Colonic mucosa (tissue), 4 donors: ENCODE measurements around the gene CMYA5. TPM values are rescaled to one million over a fixed set of nuclear protein-coding genes. Genes with fewer than 3 reads are reported as not detected.

Experiments
- DNase-seq: peaks from one replicate; pipeline ENCODE4 v3.0.0-alpha.2; 2020
- H3K27ac ChIP-seq: fragments of 200-600 bp; one replicate; pipeline ENCODE4 v1.8.0; 2021
- H3K27me3 ChIP-seq: fragments of 200-600 bp; one replicate; pipeline ENCODE4 v1.8.0; 2021
- H3K36me3 ChIP-seq: fragments of 200-600 bp; one replicate; pipeline ENCODE4 v1.8.0; 2021
- H3K4me1 ChIP-seq: fragments of 200-600 bp; one replicate; pipeline ENCODE4 v1.8.0; 2021; ENCODE audit warnings: mild to moderate bottlenecking
- H3K4me3 ChIP-seq: fragments of 200-600 bp; one replicate; pipeline ENCODE4 v1.8.0; 2021
- H3K9ac ChIP-seq, 2 donors: one replicate each; pipeline ENCODE4 v1.7.0; 2013; ENCODE audit warnings: control low read depth in 2 of 2, low read depth in 2 of 2, low read length in 2 of 2
- H3K9me3 ChIP-seq: fragments of 200-600 bp; one replicate; pipeline ENCODE4 v1.8.0; 2021
- intact Hi-C: fragments of 100-400 bp; cut with DNase I; formaldehyde crosslinking; loops from one replicate; pipeline ENCODE4 v1.14.1; 2022
- total RNA-seq, 2 donors: library from RNA; stranded (reverse); fragmentation: NEBNext Ultra II Directional in 1 of 2; extraction: Animal tissue kit (Norgen Biotek cat#: 25700) in 1 of 2; gene quantifications; one replicate each; pipeline ENCODE4 v1.2.1, GENCODE V29; 2021
- TF ChIP-seq, protein P1 (sequence below): fragments of 200-600 bp; IDR thresholded peaks from one replicate; pipeline ENCODE4 v1.8.0; 2022; ENCODE audit warnings: antibody characterized with exemption, mild to moderate bottlenecking
- donor health status: healthy.
- donor health status: DM: no; HTN: no; CAD: no.
- donor health status: DM: no; HTN: no; CAD: no.

The CMYA5 gene
- total RNA-seq, 2 donors from 2014 or later = 0.30 to 0.66 TPM

DNA sequence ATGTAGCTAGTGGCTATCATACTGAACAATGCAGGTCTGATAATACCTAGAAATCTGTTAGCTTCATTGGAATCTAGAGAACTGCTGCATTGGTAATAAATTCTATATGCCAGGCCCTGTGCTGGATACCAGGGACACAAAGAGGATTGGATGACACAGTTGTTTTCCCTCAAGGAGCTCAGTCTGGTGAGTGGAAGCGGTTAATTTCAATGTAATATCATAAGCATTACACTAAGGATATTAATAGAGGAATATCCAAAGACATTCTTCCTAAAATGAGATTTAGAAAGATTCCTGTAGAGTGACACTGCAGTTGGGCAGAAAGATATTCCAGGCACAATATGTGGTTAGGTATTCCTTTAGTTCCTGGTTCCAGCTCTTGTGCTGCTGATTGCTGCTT, 5.9 kb downstream of the CMYA5 start:
- H3K36me3 ChIP-seq = no peaks in the 10 kb centered on the region
- no peaks in the 10 kb centered on the region for H3K9me3 ChIP-seq
- no peaks in the 10 kb centered on the region for H3K4me1 ChIP-seq
- H3K9ac ChIP-seq = no peak overlapping the region
- DNase-seq = no peak
- no peak overlapping the region for H3K27ac ChIP-seq
- H3K4me3 ChIP-seq = no peak overlapping the region
- TF ChIP-seq, protein P1, sequence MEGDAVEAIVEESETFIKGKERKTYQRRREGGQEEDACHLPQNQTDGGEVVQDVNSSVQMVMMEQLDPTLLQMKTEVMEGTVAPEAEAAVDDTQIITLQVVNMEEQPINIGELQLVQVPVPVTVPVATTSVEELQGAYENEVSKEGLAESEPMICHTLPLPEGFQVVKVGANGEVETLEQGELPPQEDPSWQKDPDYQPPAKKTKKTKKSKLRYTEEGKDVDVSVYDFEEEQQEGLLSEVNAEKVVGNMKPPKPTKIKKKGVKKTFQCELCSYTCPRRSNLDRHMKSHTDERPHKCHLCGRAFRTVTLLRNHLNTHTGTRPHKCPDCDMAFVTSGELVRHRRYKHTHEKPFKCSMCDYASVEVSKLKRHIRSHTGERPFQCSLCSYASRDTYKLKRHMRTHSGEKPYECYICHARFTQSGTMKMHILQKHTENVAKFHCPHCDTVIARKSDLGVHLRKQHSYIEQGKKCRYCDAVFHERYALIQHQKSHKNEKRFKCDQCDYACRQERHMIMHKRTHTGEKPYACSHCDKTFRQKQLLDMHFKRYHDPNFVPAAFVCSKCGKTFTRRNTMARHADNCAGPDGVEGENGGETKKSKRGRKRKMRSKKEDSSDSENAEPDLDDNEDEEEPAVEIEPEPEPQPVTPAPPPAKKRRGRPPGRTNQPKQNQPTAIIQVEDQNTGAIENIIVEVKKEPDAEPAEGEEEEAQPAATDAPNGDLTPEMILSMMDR = no peak
- no peaks in the 10 kb centered on the region for H3K27me3 ChIP-seq
- intact Hi-C loops = no loop called here

DNA sequence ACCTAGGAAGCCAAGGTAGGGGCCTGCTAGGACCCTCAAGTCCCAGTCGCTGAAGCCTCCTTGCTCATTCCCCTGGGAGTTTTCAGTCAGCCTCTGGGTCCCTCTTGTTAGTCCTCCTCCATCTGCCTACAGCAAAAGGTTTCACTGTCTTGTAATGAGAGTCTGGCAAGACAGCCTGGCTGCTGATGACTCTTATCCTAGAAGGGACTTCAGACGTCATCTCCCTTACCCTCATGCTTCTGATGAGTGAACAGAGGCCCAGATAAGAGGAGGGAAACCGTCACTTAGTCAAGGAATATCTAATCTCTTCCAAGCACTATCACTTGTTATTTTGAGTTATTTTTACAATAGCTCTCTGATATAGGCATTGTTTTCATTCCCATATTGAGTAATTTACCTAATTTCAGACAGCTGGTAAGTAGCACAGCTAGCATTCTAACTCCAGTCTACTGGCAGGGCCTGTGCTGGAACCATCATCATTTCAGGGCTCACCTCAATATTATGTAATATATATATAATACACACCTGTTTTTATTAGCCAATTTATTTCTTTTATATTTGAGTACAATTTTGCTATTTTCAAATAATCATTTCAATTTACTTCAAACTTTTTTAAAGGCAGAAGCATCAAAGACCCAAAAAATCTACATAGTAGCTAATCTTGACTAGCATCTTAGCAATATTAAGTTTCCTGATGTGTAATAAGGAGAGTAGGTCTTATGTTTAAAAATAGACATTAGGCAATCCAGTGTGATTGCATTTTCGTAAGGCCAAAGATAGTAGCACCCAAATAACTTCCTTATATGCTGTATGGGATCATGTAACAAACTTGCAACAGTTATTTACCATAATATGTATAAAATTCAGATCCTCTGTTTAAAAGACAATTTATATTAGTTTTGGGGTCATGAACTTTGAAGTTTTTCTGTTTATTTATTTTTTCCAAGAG, 7.9 kb downstream of the CMYA5 start:
- no peak for DNase-seq
- H3K36me3 ChIP-seq = no peaks in the 10 kb centered on the region
- intact Hi-C loops = no loop called here
- H3K27me3 ChIP-seq = no peaks in the 10 kb centered on the region
- no peaks in the 10 kb centered on the region for H3K4me1 ChIP-seq
- no peak overlapping the region for H3K9ac ChIP-seq
- TF ChIP-seq, protein P1 = no peak
- H3K27ac ChIP-seq = no peak overlapping the region
- no peak overlapping the region for H3K4me3 ChIP-seq
- H3K9me3 ChIP-seq = no peaks in the 10 kb centered on the region

DNA sequence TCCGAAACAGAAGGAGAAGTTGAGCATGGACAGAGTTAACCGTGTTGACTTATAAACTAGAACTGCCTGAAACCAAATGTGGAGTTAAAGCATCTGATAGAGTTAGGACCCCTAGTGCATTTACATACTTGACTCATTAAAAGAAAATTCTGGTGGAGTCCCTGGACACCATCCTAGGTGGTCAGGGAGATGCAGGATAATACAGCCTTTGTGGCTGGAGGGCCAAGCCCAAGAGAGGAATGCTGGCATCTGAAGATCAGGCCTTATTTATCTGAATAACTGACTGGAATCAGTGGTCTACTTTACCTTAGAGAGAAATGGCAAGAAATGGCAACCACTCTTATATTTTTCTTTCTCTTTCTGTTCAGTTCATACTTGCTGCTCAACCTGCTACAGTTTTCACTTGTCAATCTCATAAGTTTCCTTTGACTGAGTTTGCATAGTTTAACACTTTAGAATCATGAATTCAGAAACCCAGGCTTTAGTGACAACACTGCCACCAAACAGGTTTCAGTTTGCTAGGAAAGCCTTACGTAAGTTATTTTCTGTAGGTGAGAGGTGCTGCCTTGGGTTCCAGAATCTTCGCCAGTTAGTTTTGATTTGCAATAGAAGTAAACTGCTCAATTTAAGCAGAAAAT, 10.2 kb downstream of the CMYA5 start:
- H3K27ac ChIP-seq = no peak overlapping the region
- DNase-seq = no peak

DNA sequence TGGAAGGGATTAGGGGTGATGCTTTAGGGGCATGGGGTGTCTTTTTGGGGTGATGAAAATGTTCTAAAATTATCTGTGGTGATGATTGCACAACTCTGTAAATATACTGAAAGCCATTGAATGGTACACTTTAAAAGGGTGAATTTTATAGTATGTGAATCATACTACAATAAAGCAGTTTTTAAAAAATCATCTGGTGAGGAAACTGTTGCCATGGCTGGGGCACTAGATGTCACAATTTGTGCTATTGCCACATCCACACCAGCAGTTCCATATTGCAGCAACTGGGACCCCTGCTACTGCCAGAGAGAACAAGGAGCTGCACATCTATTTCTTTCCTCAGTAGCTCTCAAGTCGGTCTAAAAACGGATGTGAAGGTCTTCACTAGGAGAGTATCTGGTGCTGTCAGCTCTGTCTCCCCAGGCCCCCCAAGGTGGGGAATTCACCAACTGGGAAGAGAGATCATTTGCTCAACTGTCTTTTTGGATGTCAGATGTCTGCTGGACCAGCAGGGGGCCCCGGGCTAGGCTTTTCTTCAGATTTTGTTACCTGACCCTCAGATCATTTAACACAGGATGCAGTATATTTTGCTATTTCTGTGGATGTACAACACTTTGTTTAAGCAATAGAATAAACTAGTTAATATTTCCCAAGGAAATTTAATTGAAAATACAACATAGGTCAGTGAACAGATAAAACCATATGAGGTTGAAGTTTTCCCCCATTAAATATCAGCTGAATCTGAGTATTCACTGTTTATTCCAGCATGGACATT, 13.2 kb downstream of the CMYA5 start:
- Histone ChIP-seq H3K27ac (no peak overlapping the region), H3K27me3 (no peaks in the 10 kb centered on the region), H3K4me1 (no peaks in the 10 kb centered on the region), H3K9me3 (no peaks in the 10 kb centered on the region), H3K9ac (no peak overlapping the region), H3K36me3 (no peaks in the 10 kb centered on the region), H3K4me3 (no peak overlapping the region)
- TF ChIP-seq, protein P1 = no peak
- intact Hi-C loops = loop anchor here (2.0 kb wide), 1 partner anchor 156 kb away; no protein-coding TSS in a partner anchor
- no peak for DNase-seq

More for the DNA sequence above, 10.2 kb downstream of the CMYA5 start:
- intact Hi-C loops = no loop called here
- H3K27me3 ChIP-seq = no peaks in the 10 kb centered on the region
- H3K36me3 ChIP-seq = no peaks in the 10 kb centered on the region
- no peaks in the 10 kb centered on the region for H3K9me3 ChIP-seq
- TF ChIP-seq, protein P1 = no peak
- no peak overlapping the region for H3K9ac ChIP-seq
- H3K4me3 ChIP-seq = no peak overlapping the region
- H3K4me1 ChIP-seq = no peaks in the 10 kb centered on the region

DNA sequence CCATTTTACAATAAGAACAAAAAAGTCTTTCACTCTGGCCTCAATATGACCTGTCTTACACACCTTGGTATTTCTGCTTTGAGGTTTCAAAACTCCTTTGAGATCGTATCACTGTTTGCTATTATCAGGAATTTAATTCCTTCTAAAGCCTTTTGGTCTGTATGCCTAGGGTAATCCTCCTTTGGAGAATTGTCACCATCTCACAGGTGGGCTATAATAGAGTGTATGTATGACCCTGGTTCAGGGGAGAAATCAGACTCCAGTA, 13.7 kb downstream of the CMYA5 start:
- no peaks in the 10 kb centered on the region for H3K9me3 ChIP-seq
- H3K4me1 ChIP-seq = no peaks in the 10 kb centered on the region
- H3K36me3 ChIP-seq = no peaks in the 10 kb centered on the region
- no peaks in the 10 kb centered on the region for H3K27me3 ChIP-seq
- intact Hi-C loops = loop anchor here (2.0 kb wide), 1 partner anchor 155 kb away; no protein-coding TSS in a partner anchor
- H3K4me3 ChIP-seq = no peak overlapping the region
- no peak overlapping the region for H3K27ac ChIP-seq
- H3K9ac ChIP-seq = no peak overlapping the region
- no peak for DNase-seq
- TF ChIP-seq, protein P1 = no peak
